HG03439 (cell line): ENCODE results near the gene IGFBP4.

Experiments used
- ATAC-seq: cut with Tn5 transposase; IDR thresholded peaks from one replicate; pipeline ENCODE4 v1.9.1; 2021; ENCODE audit warnings: mild to moderate bottlenecking, moderate library complexity; ENCODE audit not compliant: unreplicated experiment

Gene IGFBP4

DNA sequence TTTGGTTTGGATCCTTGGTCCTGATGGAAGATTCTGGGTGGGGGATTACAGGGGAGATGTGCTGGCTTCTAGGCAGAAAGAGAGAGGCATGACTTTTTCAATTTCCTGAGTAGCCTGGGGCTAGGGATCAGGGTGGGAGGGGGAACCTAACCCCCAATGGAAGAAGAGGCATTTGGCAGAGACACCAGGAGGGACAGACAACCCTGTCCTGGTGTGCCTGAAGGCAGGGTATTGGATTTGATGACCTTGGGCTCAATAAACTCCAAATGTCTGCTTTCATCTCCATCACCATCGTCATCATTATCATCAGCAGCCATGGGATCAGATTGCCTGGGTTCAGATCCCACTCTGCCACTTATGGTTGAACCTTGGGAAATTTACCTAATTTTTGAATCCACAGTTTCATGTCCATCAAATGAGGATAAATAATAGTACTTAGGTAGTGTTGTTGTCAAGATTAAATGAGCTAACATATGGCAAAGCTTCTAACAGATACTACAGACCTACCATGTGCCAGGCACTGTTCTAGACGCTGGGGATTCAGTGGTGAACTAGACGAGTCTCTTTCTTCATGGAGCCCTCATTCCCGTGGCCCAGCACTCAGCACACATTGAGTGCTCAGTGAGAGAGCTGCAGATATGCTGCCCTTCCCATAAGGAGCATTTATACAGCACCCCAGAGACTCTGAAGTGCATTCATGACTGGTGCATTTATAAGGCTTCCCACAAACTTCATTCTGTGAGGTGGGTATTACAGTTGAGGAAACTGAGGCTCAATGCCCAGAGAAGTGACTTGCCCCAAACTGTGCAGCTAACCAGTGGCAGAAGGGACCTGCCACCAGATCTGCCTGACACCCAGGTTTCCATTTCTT is 26.8 kb downstream of the IGFBP4 start:
- ATAC-seq: no peak

DNA sequence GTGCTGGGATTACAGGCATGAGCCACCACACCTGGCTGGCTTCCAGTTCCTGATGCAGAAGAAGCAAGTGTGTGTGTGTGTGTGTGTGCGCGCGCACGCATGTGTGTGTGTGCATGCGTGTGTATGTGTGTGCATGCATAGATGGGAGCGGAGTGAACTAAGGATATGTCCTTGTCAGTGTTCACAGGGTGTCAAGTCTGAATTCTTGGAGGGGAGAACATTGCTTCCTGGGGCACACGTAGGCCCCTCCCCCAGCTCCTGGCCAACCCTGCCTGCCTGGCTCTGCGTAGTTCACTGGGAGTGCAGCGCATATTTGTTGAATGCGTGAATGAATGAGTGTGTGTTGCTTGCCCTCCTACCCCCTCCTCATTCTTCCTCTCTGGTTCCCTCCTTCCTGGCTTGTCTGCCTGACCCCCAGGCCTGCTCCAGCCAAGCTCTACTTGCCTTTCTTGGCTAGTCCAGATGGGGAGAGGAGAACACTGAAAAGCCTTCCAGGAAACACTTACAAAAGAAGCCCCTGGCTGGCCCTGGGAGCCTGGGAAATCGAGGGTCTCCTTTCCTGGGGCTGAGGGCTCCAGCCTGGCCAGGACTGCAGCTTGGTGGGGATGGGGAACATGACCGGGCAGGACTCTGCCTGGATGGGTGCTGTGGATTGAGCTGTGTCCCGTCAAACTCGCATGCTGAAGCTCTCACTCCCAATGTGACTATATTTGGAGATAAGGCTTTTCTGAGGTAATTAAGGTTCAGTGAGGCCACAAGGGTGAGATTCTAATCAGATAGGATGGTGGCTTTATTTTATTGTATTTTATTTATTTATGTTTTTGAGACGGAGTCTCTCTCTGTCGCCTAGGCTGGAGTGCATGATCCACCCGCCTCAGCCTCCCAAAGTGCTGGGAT is 27.9 kb downstream of the IGFBP4 start:
- ATAC-seq: no peak

DNA sequence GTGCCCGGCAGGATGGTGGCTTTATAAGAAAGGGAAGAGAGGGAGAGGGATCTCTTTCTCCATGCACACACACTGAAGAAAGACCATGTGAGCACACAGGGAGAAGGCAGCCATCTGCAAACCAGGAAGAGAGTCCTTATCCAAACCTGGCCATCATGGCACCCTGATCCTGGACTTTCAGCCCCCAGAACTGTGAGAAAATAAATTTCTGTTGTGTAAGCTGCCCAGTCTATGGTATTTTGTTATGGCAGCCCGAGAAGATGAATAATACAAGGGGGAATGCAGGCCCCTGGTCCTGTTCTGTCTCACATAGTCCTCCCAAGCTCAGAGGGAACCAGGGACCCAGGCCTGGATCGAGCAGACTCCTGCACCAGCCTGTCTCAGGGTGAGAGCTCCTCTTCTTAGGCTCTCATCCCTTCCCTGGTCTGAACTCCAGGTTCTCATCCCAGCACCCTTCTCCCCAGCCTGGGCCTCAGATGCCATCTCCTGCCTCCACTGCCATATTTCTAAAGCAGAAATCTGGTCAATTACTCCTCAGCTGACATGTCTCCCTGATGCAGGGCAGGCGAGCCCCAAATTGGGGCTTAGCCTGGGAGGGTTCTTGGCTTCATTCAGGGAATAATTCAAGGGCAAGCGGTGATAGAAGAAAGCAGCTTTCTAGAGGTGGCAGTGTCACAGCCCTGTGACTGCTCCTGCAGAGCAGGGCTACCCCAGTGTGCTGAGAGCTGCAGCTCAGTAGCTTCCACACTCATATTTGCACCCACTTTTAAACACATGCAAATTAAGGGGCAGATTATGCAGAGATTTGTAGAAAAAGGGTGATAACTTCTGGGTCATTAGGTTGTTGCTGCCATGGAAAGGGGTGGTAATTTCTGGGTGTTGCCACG is 28.8 kb downstream of the IGFBP4 start:
- ATAC-seq: no peak

DNA sequence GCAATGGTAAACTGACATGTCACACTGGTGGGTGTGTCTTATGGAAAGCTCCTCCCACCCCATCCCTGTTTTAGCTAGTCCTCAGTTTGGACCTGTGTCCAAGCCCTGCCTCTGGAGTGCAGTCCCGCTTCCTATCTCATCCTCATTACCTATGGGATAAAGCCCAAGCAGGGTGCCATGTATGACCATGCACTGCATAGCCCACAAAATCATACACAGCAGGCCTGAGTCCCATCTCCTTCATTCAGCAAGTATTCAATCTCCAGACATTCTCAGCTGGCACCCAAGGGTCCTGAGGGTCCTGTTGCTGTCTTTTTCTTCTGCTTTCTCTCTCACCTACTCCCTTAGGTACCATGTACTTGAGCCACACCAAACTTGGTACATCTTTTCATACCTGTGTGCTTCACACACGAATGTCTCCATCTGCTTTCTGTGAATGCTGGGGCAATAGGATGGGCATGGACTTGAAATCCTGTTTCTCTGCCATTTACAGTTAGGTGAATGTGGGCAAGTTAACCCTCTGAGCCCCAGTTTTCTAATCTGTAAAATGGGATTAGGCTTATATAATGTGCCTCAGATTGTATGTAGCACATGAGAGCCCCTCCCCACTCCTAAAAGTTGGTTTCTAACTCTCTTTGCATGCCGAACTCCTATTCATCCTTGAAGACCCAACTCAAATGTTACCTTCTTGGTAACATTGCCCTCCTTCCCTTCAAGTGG is 29.6 kb downstream of the IGFBP4 start:
- ATAC-seq: no peak

DNA sequence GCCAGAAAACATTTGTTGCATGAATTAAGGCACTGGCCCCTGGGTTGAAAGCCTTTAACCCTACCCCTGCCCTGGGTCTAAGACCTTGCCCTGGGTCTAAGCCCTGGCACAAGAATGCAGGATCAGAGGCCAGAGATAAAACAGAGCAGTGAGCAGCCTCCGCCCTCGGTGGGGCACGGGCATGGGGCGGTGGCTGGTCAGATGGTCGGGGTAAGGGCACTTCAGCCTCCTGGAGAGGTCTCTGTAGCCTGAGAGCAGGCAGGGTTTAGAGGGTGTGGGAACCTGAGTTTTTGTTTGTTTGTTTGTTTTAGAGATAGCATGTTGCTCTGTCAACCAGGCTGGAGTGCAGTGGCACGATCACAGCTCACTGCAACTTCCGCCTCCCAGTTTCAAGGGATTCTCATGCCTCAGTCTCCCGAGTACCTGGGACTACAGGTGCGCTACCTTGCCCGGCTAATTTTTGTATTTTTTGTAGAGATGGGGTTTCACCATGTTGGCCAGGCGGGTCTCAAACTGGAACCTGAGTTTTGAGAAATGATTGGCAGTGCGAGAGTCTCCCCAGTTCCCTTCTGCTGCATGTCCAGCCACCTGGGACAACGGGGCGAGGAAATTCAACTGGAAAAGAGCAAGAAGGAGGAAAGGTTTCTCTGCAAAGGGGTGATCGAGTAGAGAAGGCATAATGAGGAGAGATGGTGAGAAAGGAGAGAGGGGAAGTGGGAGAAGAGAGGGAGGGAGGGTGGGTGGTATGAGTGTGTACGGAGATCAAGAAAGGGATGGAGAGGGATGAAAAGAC is 30.5 kb downstream of the IGFBP4 start:
- ATAC-seq: no peak

DNA sequence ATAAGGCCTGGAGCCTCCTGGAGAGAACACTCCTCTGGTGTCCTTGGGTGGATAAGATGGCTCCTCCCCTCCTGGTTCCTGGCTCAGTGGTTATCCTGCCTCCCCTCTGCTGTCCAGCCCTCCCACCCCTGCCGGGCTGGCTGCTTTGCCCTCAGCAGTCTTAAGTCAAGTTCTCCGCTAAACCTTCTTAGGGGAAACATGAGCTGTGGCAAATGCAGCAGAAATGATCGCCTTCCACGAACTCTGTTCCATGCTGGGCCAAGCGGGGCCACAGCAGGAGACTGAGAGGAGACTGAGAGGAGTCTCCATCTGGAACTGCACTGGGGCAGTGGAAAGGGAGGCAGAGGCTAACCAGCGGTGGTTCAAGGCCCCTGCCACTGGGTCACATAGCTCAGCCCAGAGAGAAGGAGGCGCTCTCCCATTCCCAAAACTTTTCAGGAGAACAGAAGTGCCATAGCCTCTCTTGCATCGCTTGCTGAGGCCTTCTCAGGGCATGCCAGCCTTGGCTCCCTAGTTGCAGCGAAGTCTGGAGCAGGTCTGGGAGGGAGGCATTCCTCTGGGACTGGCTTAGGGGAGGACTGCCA is 31.3 kb downstream of the IGFBP4 start:
- no peak for ATAC-seq

DNA sequence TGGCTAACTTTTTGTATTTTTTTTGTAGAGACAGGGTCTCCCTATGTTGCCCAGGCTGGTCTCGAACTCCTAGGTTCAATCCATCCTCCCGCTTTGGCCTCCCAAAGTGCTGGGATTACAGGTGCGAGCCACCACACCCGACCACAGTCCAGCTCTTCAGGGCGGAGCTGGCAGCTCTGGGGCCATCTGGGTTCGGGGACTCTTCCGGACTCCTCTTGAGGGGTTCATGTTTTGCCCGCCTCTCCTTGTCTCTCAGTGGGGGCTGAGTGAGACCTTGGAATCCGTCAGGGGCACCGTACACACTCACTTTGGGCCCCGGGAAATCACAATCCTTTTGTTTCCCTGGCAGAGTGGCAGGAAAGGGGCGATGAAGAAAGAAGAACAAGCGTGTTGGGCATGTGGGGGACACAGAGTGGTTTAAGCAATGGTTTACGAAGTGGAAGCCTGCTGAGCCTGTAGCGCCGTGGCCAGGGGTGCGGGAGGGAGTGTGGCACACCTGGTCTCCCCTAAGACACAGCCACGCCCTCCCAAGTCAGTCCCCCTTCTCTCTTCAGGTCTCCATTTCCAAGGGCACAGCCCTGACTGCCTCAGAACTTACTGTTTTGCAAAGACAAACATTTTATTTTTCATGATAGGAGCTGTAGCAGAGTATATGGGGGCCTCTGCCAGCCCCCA is 32.1 kb downstream of the IGFBP4 start:
- no peak for ATAC-seq

DNA sequence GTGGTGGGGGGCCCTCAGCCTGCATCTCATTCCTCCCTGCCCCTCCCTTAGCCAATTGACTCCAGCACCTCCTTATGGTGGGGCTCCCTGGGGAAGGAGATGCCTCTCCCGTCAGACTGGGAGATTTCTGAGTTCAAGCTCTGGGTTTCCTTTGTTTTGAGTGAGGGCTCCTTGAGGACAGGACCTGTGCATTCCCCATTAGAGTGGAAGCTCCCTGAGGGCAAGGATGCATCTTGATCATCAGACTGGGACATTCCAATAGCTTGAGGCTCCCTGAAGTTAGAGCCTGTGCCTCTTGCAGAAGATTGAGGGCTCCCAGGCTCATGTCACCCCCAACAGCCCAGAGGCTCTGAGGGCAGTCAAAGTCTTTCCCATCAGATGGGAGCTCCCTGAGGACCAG is 34.5 kb downstream of the IGFBP4 start:
- no peak for ATAC-seq

DNA sequence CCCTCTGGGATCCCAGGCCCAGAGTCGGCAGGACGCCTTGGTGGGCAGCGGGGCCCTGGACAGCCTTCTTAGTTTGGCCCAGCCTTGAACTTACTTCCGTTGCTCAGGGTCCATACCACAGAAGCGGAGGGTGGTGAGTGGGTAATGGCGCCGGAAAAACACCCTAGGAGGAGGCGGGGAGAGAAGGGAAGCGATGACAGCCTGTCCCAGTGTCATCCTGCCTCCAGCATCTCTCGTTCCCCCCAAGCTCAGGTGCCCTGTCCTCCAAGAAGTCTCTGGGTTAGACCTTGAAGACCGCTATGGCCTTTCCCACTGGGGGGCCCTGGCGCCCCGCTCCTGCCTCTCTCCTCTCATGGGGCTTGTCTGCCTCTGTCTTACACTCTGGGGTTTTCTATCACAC is 35.2 kb downstream of the IGFBP4 start:
- no peak for ATAC-seq

DNA sequence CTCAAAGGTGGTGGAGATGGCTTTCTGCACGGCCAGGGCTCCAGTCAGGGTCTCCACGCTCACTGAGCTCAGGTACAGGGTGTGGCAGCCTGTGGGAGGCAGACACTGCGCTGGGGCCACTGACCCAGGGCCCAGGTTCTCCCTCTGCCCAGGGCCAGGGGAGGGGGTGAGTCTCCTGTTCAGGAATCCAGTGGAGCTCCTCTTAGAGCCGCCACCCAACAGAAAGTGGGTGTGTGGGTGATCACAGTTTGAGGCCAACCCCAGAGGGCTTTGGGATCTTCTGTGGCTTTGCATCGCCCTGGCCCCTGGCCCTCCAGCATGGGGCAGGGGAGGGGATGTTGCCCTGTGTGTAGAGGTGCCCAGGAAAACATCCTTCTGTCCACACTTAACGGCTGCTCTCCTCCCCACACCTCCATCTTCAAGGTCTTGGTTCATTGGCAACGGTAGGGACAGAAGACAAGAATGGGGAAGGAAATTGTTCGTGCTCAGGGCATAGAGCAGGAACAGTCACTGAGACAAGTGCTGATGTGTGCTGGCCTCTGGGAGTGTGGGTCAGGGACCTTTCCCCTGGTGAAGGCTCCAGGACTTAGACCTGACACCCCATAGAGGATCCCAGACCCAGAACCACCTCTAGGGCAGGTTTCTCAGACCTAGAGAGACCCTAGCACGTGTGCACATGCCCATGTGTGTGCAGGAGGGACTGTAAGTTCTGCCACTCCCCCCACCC is 36.7 kb downstream of the IGFBP4 start:
- no peak for ATAC-seq

DNA sequence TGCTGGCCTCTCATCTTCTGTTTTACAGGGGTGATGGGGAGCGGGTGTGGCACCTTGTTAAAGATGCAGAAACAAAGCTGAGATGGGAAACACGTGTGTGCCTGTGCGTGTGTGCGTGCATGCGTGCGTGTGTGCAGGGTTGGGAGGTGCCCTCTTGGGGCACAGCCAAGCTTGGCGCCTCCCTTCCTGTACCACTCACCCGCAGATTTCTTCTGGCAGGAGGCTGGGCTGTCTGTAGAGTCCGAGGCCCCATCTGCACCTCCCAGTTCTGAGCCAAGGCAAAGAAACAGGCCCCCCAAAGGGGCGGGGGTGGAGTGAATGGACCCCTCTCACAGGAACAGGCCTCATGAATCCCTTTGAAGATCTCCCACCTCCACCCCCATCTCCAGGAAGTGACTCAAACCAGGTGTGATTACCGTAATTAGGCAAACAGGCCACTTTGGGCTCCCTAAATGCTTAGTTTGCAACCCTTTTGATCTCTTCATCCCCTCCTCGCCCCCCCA is 37.3 kb downstream of the IGFBP4 start:
- ATAC-seq: no peak

DNA sequence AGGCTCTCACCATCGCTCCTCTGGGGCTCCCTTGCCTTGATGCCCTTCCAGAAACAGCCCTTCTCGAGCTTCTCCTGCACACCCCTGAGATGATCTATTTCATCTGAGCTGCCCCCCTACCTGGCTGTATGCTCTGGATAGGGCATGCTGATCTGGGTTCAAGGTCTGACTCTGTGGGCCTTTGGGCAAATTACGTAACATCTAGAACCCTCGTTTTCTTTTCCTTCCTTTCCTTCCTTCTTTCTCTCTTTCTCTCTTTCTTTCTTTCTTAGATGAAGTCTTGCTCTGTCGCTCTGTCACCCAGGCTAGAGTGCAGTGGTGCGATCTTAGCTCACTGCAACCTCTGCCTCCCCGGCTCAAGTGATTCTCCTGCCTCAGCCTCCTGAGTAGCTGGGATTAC is 37.9 kb downstream of the IGFBP4 start:
- no peak for ATAC-seq

DNA sequence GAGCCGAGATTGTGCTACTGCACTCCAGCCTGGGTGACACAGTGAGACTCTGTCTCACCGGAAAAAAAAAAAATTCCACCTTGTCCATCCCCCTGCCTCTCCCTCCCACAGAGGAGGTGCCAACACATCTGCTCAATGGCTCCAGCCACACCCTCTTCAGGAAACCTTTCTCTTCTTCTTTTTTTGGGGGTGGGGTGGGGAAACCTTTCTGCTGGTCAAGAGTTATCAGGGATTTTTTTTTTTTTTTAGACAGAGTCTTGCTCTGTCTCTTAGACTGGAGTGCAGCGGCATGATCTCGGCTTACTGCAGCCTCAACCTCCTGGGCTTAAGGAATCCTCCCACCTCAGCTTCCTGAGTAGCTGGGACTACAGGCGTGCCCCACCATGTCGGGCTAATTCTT is 39.5 kb downstream of the IGFBP4 start:
- ATAC-seq: no peak

DNA sequence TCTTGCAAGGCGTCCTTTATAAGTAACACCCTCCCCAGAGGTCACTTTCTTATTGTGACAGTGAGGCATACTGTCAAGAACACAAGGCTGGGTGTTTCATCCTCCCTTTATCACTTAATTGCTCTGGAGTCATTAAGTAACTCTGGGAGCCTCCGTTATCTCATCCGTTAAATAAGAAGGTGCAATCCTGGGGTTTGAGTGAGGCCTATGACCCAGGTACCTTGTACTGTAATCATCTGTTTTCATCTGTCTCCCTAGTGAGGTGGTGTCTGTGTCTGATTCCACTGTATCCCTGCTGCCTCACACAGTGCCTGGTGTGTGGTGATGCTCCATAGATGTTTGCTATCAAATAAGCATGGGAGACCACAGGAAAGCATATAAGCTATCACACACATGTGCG is 40.4 kb downstream of the IGFBP4 start:
- ATAC-seq: no peak

DNA sequence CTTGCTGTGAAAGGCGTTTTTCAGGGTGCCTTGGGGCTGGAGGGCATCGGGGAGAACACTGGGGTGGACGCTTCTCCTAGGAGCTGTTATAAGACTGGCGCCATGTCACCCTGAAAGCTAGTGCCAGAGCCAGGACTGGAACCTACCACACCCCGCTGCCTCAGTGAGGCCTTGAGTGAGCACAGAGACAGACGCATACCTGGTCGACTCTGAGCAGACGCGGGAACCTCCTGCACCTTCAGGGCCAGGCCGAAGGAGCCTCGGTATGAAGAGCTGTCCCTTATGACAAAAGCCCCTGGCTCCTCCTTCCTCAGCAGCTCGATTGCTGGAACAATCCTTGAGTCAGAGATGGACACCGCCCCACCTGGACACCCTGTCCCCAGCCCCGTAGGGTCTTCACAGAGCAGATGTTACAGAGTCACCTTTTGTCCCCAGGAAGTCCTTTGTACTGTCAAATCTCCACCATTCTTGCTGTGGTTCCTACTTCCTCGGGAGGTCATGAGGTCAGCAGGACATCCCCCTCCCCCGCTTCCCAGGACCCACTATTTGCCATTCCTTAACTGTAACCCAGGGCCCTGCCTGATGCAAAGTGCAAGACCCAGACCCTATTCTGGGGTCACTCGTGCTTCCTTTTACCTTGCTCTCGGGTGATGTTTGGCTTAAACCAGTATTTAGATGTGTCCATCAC is 41.2 kb downstream of the IGFBP4 start:
- no peak for ATAC-seq

DNA sequence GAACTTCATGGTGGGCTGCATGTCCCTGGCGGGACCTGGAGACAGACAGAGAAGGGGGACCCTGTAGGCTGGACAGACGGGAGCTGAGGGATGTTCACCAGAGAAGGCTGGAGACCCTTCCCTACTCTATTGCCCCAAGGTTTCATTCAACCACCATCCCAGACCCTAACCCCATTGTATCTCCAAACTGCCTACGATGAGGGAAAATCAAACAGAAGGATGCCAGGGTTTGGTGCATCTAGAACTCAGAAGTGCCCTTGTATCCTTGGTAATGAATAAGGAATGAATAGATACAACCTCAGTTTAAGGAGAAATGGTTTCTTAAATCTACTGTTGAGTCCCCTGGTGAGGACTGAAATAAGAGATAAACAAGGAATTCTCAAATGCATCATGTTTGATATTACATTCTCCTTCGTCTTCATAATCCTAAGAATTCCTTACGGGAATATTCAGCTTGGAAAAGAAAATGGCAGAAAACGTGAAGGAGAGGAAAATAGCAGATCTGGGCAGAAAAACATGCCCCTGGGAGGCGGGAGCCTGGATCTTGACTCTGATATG is 41.8 kb downstream of the IGFBP4 start:
- ATAC-seq: no peak
